Measurements from ENCODE around the gene GPN3.

- no peak for TF ChIP-seq EZH2phosphoT487 (IDR thresholded peaks at IDR 0.05; ENCODE audit: insufficient read depth, low read depth)
- no peak for TF ChIP-seq EZH2 (IDR thresholded peaks at IDR 0.05; ENCODE audit: insufficient read depth, poor library complexity, severe bottlenecking)
Measured at GRCh38 chr12:110444455-110444854, 23.6 kb downstream of the GPN3 start.

Data from GM23248 (cell line).